HG02642 (cell line): ENCODE data around the gene MPDU1.

Experiments used
- ATAC-seq: cut with Tn5 transposase; IDR thresholded peaks from one replicate; pipeline ENCODE4 v1.9.1; 2021; ENCODE audit warnings: mild to moderate bottlenecking; ENCODE audit not compliant: unreplicated experiment, poor library complexity

The MPDU1 gene

GRCh38 chr17:7559320-7560171, 24.1 kb upstream of the MPDU1 start:
- no peak for ATAC-seq

DNA sequence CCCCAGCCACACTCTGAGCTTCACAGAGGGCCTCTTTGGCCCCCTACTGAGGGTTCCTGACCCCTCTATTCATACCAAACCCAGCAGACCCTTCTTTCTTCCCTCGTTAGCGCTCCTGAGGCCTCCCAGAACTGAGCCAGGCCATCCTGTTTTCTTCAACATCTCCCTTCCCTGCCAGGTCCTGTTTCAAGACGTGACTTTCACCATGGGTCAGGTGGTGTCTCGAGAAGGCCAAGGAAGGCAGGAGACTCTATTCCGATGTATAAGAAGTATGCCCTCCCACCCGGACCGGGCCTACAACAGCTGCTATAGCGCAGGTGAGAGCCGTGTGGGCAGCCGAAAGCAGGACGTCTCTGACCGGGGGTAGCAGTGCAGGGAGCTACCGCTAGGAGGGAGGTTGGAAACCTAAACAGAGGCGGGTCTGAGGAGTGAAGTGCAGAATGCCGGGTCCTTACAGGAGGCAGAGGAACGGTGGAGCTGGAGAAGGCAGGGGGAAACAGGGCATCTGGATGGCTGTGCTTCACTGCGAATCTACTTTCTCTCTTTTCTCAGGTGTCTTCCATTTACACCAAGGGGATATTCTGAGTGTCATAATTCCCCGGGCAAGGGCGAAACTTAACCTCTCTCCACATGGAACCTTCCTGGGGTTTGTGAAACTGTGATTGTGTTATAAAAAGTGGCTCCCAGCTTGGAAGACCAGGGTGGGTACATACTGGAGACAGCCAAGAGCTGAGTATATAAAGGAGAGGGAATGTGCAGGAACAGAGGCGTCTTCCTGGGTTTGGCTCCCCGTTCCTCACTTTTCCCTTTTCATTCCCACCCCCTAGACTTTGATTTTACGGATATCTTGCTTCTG, 23.3 kb upstream of the MPDU1 start:
- ATAC-seq = no peak

DNA sequence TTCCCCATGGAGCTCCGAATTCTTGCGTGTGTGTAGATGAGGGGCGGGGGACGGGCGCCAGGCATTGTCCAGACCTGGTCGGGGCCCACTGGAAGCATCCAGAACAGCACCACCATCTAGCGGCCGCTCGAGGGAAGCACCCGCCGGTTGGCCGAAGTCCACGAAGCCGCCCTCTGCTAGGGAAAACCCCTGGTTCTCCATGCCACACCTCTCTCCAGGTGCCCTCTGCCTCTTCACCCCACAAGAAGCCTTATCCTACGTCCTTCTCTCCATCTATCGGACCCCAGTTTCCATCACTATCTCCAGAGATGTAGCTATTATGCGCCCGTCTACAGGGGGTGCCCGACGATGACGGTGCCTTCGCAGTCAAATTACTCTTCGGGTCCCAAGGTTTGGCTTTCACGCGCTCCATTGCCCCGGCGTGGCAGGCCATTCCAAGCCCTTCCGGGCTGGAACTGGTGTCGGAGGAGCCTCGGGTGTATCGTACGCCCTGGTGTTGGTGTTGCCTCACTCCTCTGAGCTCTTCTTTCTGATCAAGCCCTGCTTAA, 22.6 kb upstream of the MPDU1 start:
- peak; percentile 53 for ATAC-seq

- ATAC-seq = peak; percentile 69
These were observed 22.0 kb upstream of the MPDU1 start, which contains the start of gene SENP3 for GRCh38 chr17:7561589-7562207. SENP3 (plus strand) TSS chr17:7561919; CDS start chr17:7563077, 1,158 bp downstream.

GRCh38 chr17:7562208-7562605, 21.4 kb upstream of the MPDU1 start:
- ATAC-seq = no peak

- ATAC-seq = no peak
These were observed 20.4 kb upstream of the MPDU1 start for GRCh38 chr17:7563115-7563869.

- no peak for ATAC-seq
These were observed 14.1 kb upstream of the MPDU1 start for GRCh38 chr17:7569571-7569970.

DNA sequence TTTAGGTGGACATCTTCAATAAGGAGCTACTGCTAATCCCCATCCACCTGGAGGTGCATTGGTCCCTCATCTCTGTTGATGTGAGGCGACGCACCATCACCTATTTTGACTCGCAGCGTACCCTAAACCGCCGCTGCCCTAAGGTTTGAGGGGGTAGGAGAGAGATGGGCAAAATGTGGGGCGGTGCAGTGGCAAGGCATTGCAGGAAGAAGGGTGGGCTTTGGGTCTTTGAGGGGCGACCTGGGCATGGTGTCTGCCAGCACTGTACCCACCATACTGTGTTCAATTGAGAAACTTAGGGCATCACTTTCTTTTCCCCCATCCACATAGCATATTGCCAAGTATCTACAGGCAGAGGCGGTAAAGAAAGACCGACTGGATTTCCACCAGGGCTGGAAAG, 13.3 kb upstream of the MPDU1 start:
- ATAC-seq = no peak

- ATAC-seq = no peak
These were observed 11.4 kb upstream of the MPDU1 start for GRCh38 chr17:7572338-7572587.

GRCh38 chr17:7572588-7573323, 10.9 kb upstream of the MPDU1 start:
- ATAC-seq = peak; percentile 91

DNA sequence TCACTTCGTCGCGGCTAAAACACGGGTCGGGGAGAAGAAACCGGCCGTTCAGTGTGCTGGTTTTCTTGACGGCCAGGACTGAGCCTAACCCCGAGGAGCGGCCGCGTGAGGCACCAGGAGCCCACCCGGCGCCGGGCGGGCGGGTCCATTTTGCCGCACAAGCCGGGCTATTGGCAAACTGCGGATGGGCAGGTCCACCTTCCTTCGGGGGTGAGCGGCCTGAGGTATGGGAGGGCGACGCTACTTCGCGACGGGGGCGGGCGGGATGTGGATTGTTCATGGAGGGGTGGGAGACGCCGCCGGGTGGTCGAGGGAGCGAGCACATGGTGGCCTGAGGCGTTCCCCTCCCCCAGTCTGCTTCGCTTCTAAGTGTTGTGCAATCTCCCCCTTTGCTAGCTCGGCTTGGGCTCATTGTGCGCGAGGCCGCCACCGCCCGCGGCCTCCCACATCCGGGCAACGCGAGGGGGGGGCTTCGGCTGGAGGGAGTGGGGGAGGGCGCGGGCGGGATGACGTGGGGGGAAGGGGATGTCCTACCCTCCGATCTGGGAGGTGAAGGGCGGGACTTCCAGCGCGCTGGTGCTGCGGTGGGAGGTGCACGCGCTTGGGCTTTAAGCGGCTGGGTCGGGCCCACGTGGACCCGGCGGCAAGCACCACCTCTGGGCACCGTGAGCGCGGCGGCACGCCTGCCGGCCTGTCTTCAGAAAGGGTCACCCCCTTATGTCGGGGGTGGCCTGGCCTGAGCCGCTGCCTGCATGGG, 10.2 kb upstream of the MPDU1 start:
- peak; percentile 19 for ATAC-seq

DNA sequence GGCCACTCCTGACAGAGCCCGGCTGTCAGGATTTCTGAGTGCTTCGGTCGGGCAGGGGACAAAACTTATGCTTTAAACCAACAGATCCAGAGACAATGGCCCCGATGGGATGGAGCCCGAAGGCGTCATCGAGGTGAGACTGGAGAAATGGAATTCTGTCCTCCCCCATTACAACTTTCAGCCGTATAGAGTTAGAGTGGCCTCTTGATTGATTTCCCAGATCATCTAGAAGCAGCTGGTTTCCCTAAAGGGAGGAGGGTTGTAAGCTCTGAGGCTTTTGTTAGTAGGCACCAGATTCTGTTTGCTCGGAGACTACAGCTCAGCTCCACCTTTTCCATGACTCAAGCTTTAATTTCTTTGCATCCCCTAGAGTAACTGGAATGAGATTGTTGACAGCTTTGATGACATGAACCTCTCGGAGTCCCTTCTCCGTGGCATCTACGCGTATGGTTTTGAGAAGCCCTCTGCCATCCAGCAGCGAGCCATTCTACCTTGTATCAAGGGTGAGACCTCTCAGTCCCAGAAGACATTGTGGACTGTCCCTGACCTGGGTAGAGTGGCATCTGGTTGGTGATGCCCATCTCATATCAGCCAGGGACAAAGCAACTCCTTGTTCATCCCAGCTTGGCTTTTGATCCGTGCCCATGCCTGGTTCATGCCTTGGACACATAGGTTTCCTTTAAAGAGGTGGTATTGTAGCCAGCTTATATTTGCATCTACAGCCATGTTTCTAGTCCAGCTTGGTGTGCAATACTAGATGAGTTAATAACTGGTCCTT, 9.3 kb upstream of the MPDU1 start:
- ATAC-seq = no peak

GRCh38 chr17:7575481-7575883, 8.2 kb upstream of the MPDU1 start:
- no peak for ATAC-seq

DNA sequence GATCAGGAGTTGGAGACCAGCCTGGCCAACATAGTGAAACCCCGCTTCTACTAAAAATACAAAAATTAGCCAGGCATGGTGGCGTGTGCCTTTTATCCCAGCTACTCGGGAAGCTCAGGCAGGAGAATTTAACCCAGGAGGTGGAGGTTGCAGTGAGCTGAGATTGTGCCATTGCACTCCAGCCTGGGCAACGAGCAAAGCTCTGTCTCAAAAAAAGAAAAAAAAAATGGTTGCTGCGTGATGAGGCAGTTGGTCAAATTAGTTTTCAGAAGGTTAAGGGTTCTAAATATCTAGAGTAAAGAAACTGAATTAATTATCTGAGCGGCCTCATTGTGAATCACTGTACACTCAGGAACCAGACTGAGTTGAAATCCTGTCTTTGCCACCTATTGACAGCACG, 7.7 kb upstream of the MPDU1 start:
- no peak for ATAC-seq

- ATAC-seq = no peak
These were observed 7.2 kb upstream of the MPDU1 start for GRCh38 chr17:7576432-7576937.

GRCh38 chr17:7577327-7578199, 6.1 kb upstream of the MPDU1 start:
- no peak for ATAC-seq
